ENCODE data around the gene TREX2. TPM values are rescaled to one million over a fixed set of nuclear protein-coding genes. Genes with fewer than 3 reads are reported as not detected.

TREX2 gene
- total and polyA plus RNA-seq, 2 donors (not counting 1 experiment from before 2014, with no cell fraction given) = 3.3 to 3.8 TPM

DNA sequence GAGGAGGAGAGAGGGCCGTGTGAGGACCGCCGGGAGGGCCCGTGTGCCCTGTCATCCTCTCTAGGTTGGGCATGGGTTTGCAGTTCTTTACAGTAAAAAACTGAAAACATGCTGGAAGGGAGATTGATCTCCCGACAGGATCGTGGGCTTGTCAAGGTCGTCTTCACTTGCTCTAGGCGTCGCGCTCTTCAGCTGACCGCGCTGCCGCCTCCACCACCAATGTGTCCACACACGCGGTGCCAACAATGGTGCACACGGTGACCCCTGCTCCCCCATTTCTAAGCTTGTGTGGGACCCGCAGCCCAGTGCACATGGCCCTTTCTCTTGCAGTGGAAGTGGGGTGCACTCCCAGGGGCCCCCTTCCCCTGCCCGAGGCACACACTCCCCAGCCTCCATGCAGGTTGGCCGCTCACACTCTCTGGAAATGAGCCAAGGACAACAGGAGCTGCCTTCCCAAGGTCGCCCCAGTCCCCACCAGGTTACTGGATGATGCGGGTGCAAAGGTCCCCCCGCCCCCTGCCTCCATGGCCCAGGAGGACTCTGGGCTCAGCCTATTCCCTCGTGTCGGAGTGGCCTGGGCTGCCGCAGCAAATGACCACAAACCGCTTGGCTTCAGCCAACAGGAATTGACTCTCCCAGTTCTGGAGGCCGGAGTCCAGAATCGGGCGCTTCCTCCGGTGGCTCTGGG, 36.3 kb downstream of the TREX2 start:
- H3K27me3 ChIP-seq (replicated peaks in 1 of 4; ENCODE audit: control extremely low read depth in 1 of 4, control insufficient read depth in 3 of 4, insufficient read depth in 4 of 4, low read length in 3 of 4) = no peaks in the 10 kb centered on the region
- H3K27ac Mint-ChIP-seq = no peak overlapping the region
- no peak for DNase-seq
- TF ChIP-seq, protein P1, sequence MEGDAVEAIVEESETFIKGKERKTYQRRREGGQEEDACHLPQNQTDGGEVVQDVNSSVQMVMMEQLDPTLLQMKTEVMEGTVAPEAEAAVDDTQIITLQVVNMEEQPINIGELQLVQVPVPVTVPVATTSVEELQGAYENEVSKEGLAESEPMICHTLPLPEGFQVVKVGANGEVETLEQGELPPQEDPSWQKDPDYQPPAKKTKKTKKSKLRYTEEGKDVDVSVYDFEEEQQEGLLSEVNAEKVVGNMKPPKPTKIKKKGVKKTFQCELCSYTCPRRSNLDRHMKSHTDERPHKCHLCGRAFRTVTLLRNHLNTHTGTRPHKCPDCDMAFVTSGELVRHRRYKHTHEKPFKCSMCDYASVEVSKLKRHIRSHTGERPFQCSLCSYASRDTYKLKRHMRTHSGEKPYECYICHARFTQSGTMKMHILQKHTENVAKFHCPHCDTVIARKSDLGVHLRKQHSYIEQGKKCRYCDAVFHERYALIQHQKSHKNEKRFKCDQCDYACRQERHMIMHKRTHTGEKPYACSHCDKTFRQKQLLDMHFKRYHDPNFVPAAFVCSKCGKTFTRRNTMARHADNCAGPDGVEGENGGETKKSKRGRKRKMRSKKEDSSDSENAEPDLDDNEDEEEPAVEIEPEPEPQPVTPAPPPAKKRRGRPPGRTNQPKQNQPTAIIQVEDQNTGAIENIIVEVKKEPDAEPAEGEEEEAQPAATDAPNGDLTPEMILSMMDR (IDR thresholded peaks at IDR 0.05) = no peak
- no peak for TF ChIP-seq EZH2 (IDR thresholded peaks at IDR 0.05; ENCODE audit: borderline replicate concordance, insufficient read depth, low read depth, low read length, poor library complexity, severe bottlenecking)
- no peaks in the 10 kb centered on the region for H3K9me3 ChIP-seq (ENCODE audit: control extremely low read depth in 1 of 3, control insufficient read depth in 2 of 3, insufficient read depth in 1 of 3, low read length in 2 of 3)
- H3K9ac ChIP-seq (ENCODE audit: low read length) = no peak overlapping the region
- no peak overlapping the region for H3K27ac ChIP-seq (ENCODE audit: low read length in 2 of 2)
- no peak overlapping the region for H3K4me3 Mint-ChIP-seq
- H3K36me3 ChIP-seq (replicated peaks in 1 of 2; ENCODE audit: control extremely low read depth in 1 of 2, control insufficient read depth in 1 of 2, extremely low read depth in 1 of 2, insufficient read depth in 2 of 2, low read length in 1 of 2) = no peaks in the 10 kb centered on the region
- peaks cover 8% of the 10 kb centered on the region for H3K4me1 Mint-ChIP-seq
- H3K79me2 ChIP-seq (ENCODE audit: control insufficient read depth, insufficient read depth, low read length) = no peaks in the 10 kb centered on the region
- H3K27me3 Mint-ChIP-seq = no peaks in the 10 kb centered on the region
- WGBS (ENCODE audit: insufficient coverage) = 96% methylated on average over 4 of the region's 30 CpGs
- no peak overlapping the region for H3K4me3 ChIP-seq (ENCODE audit: control extremely low read depth in 1 of 5, extremely low read depth in 1 of 5, insufficient read depth in 1 of 5, low read depth in 2 of 5, low read length in 4 of 5)
- H3K4me2 ChIP-seq (replicated peaks; ENCODE audit: low read depth, low read length, poor library complexity, severe bottlenecking) = no peak overlapping the region
- H3K4me1 ChIP-seq (ENCODE audit: control insufficient read depth in 2 of 2, insufficient read depth in 2 of 2, low read length in 2 of 2) = peaks cover 9 to 11% of the 10 kb centered on the region in 2 donors
- no peak for ATAC-seq (ENCODE audit: low read depth)
- CTCF ChIA-PET = no interaction called here
- intact Hi-C loops (cut with micrococcal nuclease) = no loop called here
- no peak overlapping the region for H2AFZ ChIP-seq (ENCODE audit: insufficient read depth, low read depth, low read length, poor library complexity, severe bottlenecking)
- H3K9me3 Mint-ChIP-seq (ENCODE audit: insufficient read depth) = no peaks in the 10 kb centered on the region
- POLR2A ChIA-PET = no interaction called here
- no peaks in the 10 kb centered on the region for H4K20me1 ChIP-seq (ENCODE audit: control insufficient read depth, insufficient read depth, low read length, poor library complexity, severe bottlenecking)

DNA sequence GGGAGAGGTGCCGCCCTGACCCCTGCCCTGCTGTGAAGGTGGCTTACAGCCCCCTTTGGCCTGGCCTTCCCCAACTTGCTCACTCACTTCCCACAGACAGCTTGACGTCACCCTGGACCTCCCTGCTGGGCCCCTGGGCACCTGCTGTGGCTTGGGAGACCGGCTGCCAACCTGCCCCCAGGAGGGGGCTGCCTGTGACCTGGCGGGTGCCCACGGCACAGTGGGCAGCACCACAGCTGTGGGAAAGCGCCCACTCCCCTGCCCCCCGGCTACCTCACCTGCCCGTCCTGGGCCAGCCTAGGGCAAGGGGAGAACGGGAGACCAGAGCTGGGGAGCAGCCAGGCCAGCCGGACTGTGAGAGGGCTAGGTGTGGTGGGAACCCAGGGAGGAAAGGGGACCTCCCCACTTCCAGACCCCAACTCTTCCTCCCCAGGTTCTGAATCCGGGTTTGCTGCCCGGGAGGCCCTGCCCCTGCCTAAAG, 36.9 kb downstream of the TREX2 start:
- POLR2A ChIA-PET = no interaction called here
- Histone ChIP-seq H4K20me1 (ENCODE audit: control insufficient read depth, insufficient read depth, low read length, poor library complexity, severe bottlenecking) (no peaks in the 10 kb centered on the region), H3K79me2 (ENCODE audit: control insufficient read depth, insufficient read depth, low read length) (no peaks in the 10 kb centered on the region), H3K9me3 (ENCODE audit: control extremely low read depth in 1 of 3, control insufficient read depth in 2 of 3, insufficient read depth in 1 of 3, low read length in 2 of 3) (no peaks in the 10 kb centered on the region), H3K4me3 (ENCODE audit: control extremely low read depth in 1 of 5, extremely low read depth in 1 of 5, insufficient read depth in 1 of 5, low read depth in 2 of 5, low read length in 4 of 5) (no peak overlapping the region), H3K9ac (ENCODE audit: low read length) (no peak overlapping the region), H3K4me2 (replicated peaks; ENCODE audit: low read depth, low read length, poor library complexity, severe bottlenecking) (no peak overlapping the region), H2AFZ (ENCODE audit: insufficient read depth, low read depth, low read length, poor library complexity, severe bottlenecking) (no peak overlapping the region), H3K4me1 (ENCODE audit: control insufficient read depth in 2 of 2, insufficient read depth in 2 of 2, low read length in 2 of 2) (peaks cover 9 to 11% of the 10 kb centered on the region in 2 donors), H3K27ac (ENCODE audit: low read length in 2 of 2) (no peak overlapping the region), H3K27me3 (replicated peaks in 1 of 4; ENCODE audit: control extremely low read depth in 1 of 4, control insufficient read depth in 3 of 4, insufficient read depth in 4 of 4, low read length in 3 of 4) (no peaks in the 10 kb centered on the region), H3K36me3 (replicated peaks in 1 of 2; ENCODE audit: control extremely low read depth in 1 of 2, control insufficient read depth in 1 of 2, extremely low read depth in 1 of 2, insufficient read depth in 2 of 2, low read length in 1 of 2) (no peaks in the 10 kb centered on the region)
- no peaks in the 10 kb centered on the region for H3K9me3 Mint-ChIP-seq (ENCODE audit: insufficient read depth)
- WGBS (ENCODE audit: insufficient coverage) = 83% methylated on average over 2 of the region's 12 CpGs
- TF ChIP-seq, protein P1 (IDR thresholded peaks at IDR 0.05) = no peak
- no peak for TF ChIP-seq EZH2 (IDR thresholded peaks at IDR 0.05; ENCODE audit: borderline replicate concordance, insufficient read depth, low read depth, low read length, poor library complexity, severe bottlenecking)
- H3K4me1 Mint-ChIP-seq = peaks cover 8% of the 10 kb centered on the region
- intact Hi-C loops (cut with micrococcal nuclease) = no loop called here
- H3K4me3 Mint-ChIP-seq = no peak overlapping the region
- CTCF ChIA-PET = no interaction called here
- DNase-seq (no peak), ATAC-seq (ENCODE audit: low read depth) (no peak)
- no peak overlapping the region for H3K27ac Mint-ChIP-seq
- H3K27me3 Mint-ChIP-seq = no peaks in the 10 kb centered on the region
